HCT116 (cell line): ENCODE measurements around the gene CGNL1.

Experiments
- EGR1 ChIP-seq: IDR thresholded peaks from 2 replicates; pipeline ENCODE4 v1.6.1; 2012; ENCODE audit warnings: low read depth
- EZH2 ChIP-seq: fragments of 200-600 bp; sonication (generic); IDR thresholded peaks from 2 replicates; pipeline ENCODE4 v1.6.1; 2017; ENCODE audit warnings: antibody characterized with exemption, mixed run types
- JUND ChIP-seq: IDR thresholded peaks from 2 replicates; pipeline ENCODE4 v1.6.1; 2012
- POLR2A ChIP-seq: IDR thresholded peaks from 2 replicates; pipeline ENCODE4 v1.7.0; 2011; ENCODE audit warnings: borderline replicate concordance; ENCODE audit not compliant: insufficient read depth, insufficient read length; ENCODE audit errors: extremely low read depth
- POLR2AphosphoS5 ChIP-seq: IDR thresholded peaks from 2 replicates; pipeline ENCODE4 v1.6.1; 2011; ENCODE audit warnings: mild to moderate bottlenecking, low read depth, low read length, moderate library complexity
- RAD21 ChIP-seq: IDR thresholded peaks from 2 replicates; pipeline ENCODE4 v1.6.1; 2012; ENCODE audit warnings: low read depth, mild to moderate bottlenecking
- SP1 ChIP-seq: IDR thresholded peaks from 2 replicates; pipeline ENCODE4 v1.6.1; 2012; ENCODE audit warnings: low read depth
- TCF7L2 ChIP-seq: IDR thresholded peaks from 2 replicates; pipeline ENCODE4 v1.7.0; 2011; ENCODE audit warnings: borderline replicate concordance, inconsistent platforms; ENCODE audit not compliant: insufficient read depth, insufficient read length; ENCODE audit errors: extremely low read depth
- YY1 ChIP-seq: IDR thresholded peaks from 2 replicates; pipeline ENCODE4 v1.6.1; 2011; ENCODE audit warnings: low read length, low read depth, moderate library complexity, mild to moderate bottlenecking; ENCODE audit not compliant: insufficient replicate concordance; ENCODE audit errors: extremely low read depth
- ZNF274 ChIP-seq: fragments of 200-500 bp; sonication (Bioruptor generic); IDR thresholded peaks from 2 replicates; pipeline ENCODE4 v1.6.1; 2014; ENCODE audit warnings: mild to moderate bottlenecking, low read depth, low read length, inconsistent platforms
- TF ChIP-seq, protein P1 (sequence below), 3 experiments: fragments of 200-600 bp in 1 of 3; sonication (generic) in 1 of 3; IDR thresholded peaks in 2 of 3; conservative IDR thresholded peaks in 1 of 3; 2 replicates each; pipeline ENCODE4 v1.5.1; 2012 to 2017; ENCODE audit warnings: low read depth in 2 of 3, low read length in 2 of 3, antibody characterized with exemption in 1 of 3, borderline replicate concordance in 1 of 3, control low read depth in 1 of 3, mild to moderate bottlenecking in 1 of 3, mixed read lengths in 1 of 3, mixed run types in 1 of 3, moderate library complexity in 1 of 3; ENCODE audit not compliant: insufficient read depth in 1 of 3
- TF ChIP-seq, protein P2 (sequence below): IDR thresholded peaks from 2 replicates; pipeline ENCODE4 v1.6.1; 2012; ENCODE audit warnings: low read depth

DNA sequence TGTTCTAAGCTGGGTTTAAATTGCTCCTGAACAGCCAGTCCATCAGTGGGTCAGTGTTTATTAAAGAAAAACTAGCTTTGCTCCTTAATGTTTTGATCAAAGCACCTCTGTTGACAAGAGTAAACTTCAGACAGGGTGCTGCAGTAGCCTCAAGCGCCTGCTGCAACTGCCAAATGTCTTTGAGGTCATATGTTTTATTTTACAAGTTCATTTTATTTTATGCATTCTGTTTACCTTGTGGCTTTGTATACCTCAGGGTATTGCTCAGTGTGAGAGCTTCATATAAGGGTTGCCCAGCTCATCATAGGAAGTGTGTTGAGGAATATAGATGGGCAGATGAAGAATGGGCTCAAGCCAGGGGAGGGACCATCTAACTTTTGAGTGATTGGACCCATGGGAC is 223.9 kb downstream of the CGNL1 start:
- TF ChIP-seq ZNF274 (no peak), POLR2A (no peak), POLR2AphosphoS5 (no peak), EGR1 (no peak), RAD21 (no peak), TCF7L2 (no peak), EZH2 (no peak), YY1 (no peak), JUND (no peak), SP1 (no peak)
- TF ChIP-seq, protein P1, sequence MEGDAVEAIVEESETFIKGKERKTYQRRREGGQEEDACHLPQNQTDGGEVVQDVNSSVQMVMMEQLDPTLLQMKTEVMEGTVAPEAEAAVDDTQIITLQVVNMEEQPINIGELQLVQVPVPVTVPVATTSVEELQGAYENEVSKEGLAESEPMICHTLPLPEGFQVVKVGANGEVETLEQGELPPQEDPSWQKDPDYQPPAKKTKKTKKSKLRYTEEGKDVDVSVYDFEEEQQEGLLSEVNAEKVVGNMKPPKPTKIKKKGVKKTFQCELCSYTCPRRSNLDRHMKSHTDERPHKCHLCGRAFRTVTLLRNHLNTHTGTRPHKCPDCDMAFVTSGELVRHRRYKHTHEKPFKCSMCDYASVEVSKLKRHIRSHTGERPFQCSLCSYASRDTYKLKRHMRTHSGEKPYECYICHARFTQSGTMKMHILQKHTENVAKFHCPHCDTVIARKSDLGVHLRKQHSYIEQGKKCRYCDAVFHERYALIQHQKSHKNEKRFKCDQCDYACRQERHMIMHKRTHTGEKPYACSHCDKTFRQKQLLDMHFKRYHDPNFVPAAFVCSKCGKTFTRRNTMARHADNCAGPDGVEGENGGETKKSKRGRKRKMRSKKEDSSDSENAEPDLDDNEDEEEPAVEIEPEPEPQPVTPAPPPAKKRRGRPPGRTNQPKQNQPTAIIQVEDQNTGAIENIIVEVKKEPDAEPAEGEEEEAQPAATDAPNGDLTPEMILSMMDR (IDR thresholded peaks at IDR 0.05 in 2 of 3, conservative IDR thresholded peaks at IDR 0.05 in 1 of 3; ENCODE audit: borderline replicate concordance in 1 of 3, insufficient read depth in 1 of 3, low read depth in 2 of 3, low read length in 2 of 3): no peak
- TF ChIP-seq, protein P2, sequence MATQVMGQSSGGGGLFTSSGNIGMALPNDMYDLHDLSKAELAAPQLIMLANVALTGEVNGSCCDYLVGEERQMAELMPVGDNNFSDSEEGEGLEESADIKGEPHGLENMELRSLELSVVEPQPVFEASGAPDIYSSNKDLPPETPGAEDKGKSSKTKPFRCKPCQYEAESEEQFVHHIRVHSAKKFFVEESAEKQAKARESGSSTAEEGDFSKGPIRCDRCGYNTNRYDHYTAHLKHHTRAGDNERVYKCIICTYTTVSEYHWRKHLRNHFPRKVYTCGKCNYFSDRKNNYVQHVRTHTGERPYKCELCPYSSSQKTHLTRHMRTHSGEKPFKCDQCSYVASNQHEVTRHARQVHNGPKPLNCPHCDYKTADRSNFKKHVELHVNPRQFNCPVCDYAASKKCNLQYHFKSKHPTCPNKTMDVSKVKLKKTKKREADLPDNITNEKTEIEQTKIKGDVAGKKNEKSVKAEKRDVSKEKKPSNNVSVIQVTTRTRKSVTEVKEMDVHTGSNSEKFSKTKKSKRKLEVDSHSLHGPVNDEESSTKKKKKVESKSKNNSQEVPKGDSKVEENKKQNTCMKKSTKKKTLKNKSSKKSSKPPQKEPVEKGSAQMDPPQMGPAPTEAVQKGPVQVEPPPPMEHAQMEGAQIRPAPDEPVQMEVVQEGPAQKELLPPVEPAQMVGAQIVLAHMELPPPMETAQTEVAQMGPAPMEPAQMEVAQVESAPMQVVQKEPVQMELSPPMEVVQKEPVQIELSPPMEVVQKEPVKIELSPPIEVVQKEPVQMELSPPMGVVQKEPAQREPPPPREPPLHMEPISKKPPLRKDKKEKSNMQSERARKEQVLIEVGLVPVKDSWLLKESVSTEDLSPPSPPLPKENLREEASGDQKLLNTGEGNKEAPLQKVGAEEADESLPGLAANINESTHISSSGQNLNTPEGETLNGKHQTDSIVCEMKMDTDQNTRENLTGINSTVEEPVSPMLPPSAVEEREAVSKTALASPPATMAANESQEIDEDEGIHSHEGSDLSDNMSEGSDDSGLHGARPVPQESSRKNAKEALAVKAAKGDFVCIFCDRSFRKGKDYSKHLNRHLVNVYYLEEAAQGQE: no peak
